H1 (cell line): ENCODE measurements around the gene S100A11. TPM values are rescaled to one million over a fixed set of nuclear protein-coding genes. Genes with fewer than 3 reads are reported as not detected.

ENCODE experiments used
- polyA plus RNA-seq, 7 experiments: library from polyadenylated mRNA; depleted of rRNA in 3 of 7; stranded (reverse) in 5 of 7; unstranded in 2 of 7; fragments of >200 nt in 5 of 7; fragments of 200-250 nt in 2 of 7; gene quantifications; 1 replicate in 5 of 7; 2 replicates in 1 of 7; 4 replicates in 1 of 7; pipeline versions ENCODE4 v1.2.1 to v1.2.3, GENCODE V29; 2011 to 2013; ENCODE audit warnings: missing spikeins in 2 of 7, mixed read lengths in 2 of 7
- small RNA-seq: library from polyadenylated mRNA; stranded (forward); fragments of <200 nt; extraction: miRNeasy Mini kit (QIAGEN cat#:217004); gene quantifications from one replicate; pipeline ENCODE3, GENCODE V24; 2013; ENCODE audit not compliant: insufficient read depth
- total RNA-seq: library from RNA; stranded (reverse); fragmentation: NEBNext Ultra II Directional; extraction: Animal tissue kit (Norgen Biotek cat#: 25700); gene quantifications from 2 replicates; pipeline ENCODE4 v1.2.1, GENCODE V29; 2021

Gene S100A11
- total and polyA plus RNA-seq, 2 of the 8 experiments (the other 6 are each of a cell fraction or from before 2014, with no cell fraction given), result 120 to 343 TPM

Small RNAs within 50 kb of the gene (small RNA-seq; reads per million reads assigned to genes)
- gene SPTLC1P4, result not detected

Other genes with a start within 250 kb of the S100A11 start
- 23.8 and 26.1 TPM in 2 replicates for gene TDRKH, start 246.5 kb downstream of the S100A11 start, total RNA-seq
- 7.7 and 9.9 TPM in 2 replicates for gene TDRKH, start 246.5 kb downstream of the S100A11 start, polyA plus RNA-seq (2011; rRNA removed)
- gene LINGO4, start 231.6 kb downstream of the S100A11 start, total RNA-seq, result not detected in 2 replicates
- 0.03 TPM in 1 of 2 replicates, not detected in the other for gene LINGO4, start 231.6 kb downstream of the S100A11 start, polyA plus RNA-seq (2011; rRNA removed)
- gene RORC, start 205.2 kb downstream of the S100A11 start, total RNA-seq, result 0.52 and 0.54 TPM in 2 replicates
- gene RORC, start 205.2 kb downstream of the S100A11 start, polyA plus RNA-seq (2011; rRNA removed), result 0.44 and 0.52 TPM in 2 replicates
- gene C2CD4D, start 197.2 kb downstream of the S100A11 start, total RNA-seq, result 0.54 and 0.71 TPM in 2 replicates
- gene C2CD4D, start 197.2 kb downstream of the S100A11 start, polyA plus RNA-seq (2011; rRNA removed), result 0.41 and 0.60 TPM in 2 replicates
- not detected in 2 replicates for gene THEM5, start 183.3 kb downstream of the S100A11 start, total RNA-seq
- not detected in 2 replicates for gene THEM5, start 183.3 kb downstream of the S100A11 start, polyA plus RNA-seq (2011; rRNA removed)
- 8.6 and 11.2 TPM in 2 replicates for gene THEM4, start 127.5 kb downstream of the S100A11 start, total RNA-seq
- gene THEM4, start 127.5 kb downstream of the S100A11 start, polyA plus RNA-seq (2011; rRNA removed), result 5.6 and 9.9 TPM in 2 replicates
- 231 and 233 TPM in 2 replicates for gene S100A10, start 43.1 kb downstream of the S100A11 start, total RNA-seq
- 13.7 and 23.9 TPM in 2 replicates for gene S100A10, start 43.1 kb downstream of the S100A11 start, polyA plus RNA-seq (2011; rRNA removed)
- gene TCHHL1, start 52.1 kb upstream of the S100A11 start, total RNA-seq, result not detected in 2 replicates
- gene TCHHL1, start 52.1 kb upstream of the S100A11 start, polyA plus RNA-seq (2011; rRNA removed), result not detected in 2 replicates
- gene TCHH, start 78.4 kb upstream of the S100A11 start, total RNA-seq, result 0.06 and 0.07 TPM in 2 replicates
- gene TCHH, start 78.4 kb upstream of the S100A11 start, polyA plus RNA-seq (2011; rRNA removed), result 0.02 and 0.03 TPM in 2 replicates
- gene RPTN, start 122.2 kb upstream of the S100A11 start, total RNA-seq, result not detected in 2 replicates
- not detected in 2 replicates for gene RPTN, start 122.2 kb upstream of the S100A11 start, polyA plus RNA-seq (2011; rRNA removed)
- not detected in 2 replicates for gene HRNR, start 187.2 kb upstream of the S100A11 start, total RNA-seq
- not detected in 2 replicates for gene HRNR, start 187.2 kb upstream of the S100A11 start, polyA plus RNA-seq (2011; rRNA removed)